Measurements from ENCODE around the gene ACOX3. TPM values are rescaled to one million over a fixed set of nuclear protein-coding genes. Genes with fewer than 3 reads are reported as not detected.

Gene ACOX3
- total RNA-seq, 1 experiment from 2014 or later: 12.2 TPM

- Histone ChIP-seq H2AFZ (ENCODE audit: low read length) (no peak overlapping the region), H3K36me3 (ENCODE audit: low read depth, low read length) (no peaks in the 10 kb centered on the region), H3F3A (ENCODE audit: low read length, unreplicated experiment) (no peaks in the 10 kb centered on the region), H3K9me2 (replicated peaks; ENCODE audit: low read length) (no peaks in the 10 kb centered on the region), H3K79me2 (ENCODE audit: low read length) (no peaks in the 10 kb centered on the region), H3K27me3 (ENCODE audit: low read length) (no peaks in the 10 kb centered on the region), H3K4me2 (ENCODE audit: low read length) (no peak overlapping the region), H3K4me1 (ENCODE audit: insufficient read depth, low read length) (no peaks in the 10 kb centered on the region), H4K20me1 (ENCODE audit: low read length) (no peaks in the 10 kb centered on the region), H3K9me3 (ENCODE audit: low read length) (no peaks in the 10 kb centered on the region), H3K9ac (ENCODE audit: low read length) (no peak overlapping the region), H3K27ac (ENCODE audit: low read length) (no peak overlapping the region), H3K4me3 (ENCODE audit: low read length) (no peak overlapping the region)
- BruUV-seq (replicated peaks): no TSS peak
- DNase-seq (no peak), ATAC-seq (no peak)
- ChIA-PET POLR2A (ENCODE audit: unreplicated experiment) (no interaction called here), CTCF (no interaction called here)
- no peak for TF ChIP-seq CTCF (conservative IDR thresholded peaks at IDR 0.05; ENCODE audit: low read depth, low read length)
- TF ChIP-seq EZH2phosphoT487 (IDR thresholded peaks at IDR 0.05; ENCODE audit: borderline replicate concordance, low read length): no peak
- TF ChIP-seq EZH2 (IDR thresholded peaks at IDR 0.05; ENCODE audit: low read length, unreplicated experiment): no peak
- intact Hi-C loops (cut with micrococcal nuclease): no loop called here
Measured at GRCh38 chr4:8377103-8378075, 63.1 kb downstream of the ACOX3 start.

GRCh38 chr4:8376361-8377102 lies 64.0 kb downstream of the ACOX3 start:
- DNase-seq: no peak
- BruUV-seq (replicated peaks): no TSS peak
- Histone ChIP-seq H3K79me2 (ENCODE audit: low read length) (no peaks in the 10 kb centered on the region), H3K27me3 (ENCODE audit: low read length) (no peaks in the 10 kb centered on the region), H3K36me3 (ENCODE audit: low read depth, low read length) (no peaks in the 10 kb centered on the region), H3K27ac (ENCODE audit: low read length) (no peak overlapping the region), H3F3A (ENCODE audit: low read length, unreplicated experiment) (no peaks in the 10 kb centered on the region), H3K9me3 (ENCODE audit: low read length) (no peaks in the 10 kb centered on the region), H3K9me2 (replicated peaks; ENCODE audit: low read length) (no peaks in the 10 kb centered on the region), H4K20me1 (ENCODE audit: low read length) (no peaks in the 10 kb centered on the region), H3K4me1 (ENCODE audit: insufficient read depth, low read length) (no peaks in the 10 kb centered on the region), H2AFZ (ENCODE audit: low read length) (no peak overlapping the region), H3K4me3 (ENCODE audit: low read length) (no peak overlapping the region), H3K9ac (ENCODE audit: low read length) (no peak overlapping the region), H3K4me2 (ENCODE audit: low read length) (no peak overlapping the region)
- intact Hi-C loops (cut with micrococcal nuclease): no loop called here
- no peak for TF ChIP-seq CTCF (conservative IDR thresholded peaks at IDR 0.05; ENCODE audit: low read depth, low read length)
- no peak for ATAC-seq
- POLR2A ChIA-PET (ENCODE audit: unreplicated experiment): no interaction called here
- CTCF ChIA-PET: no interaction called here
